Measurements from ENCODE around the gene MPP3. TPM values are rescaled to one million over a fixed set of nuclear protein-coding genes. Genes with fewer than 3 reads are reported as not detected.

The MPP3 gene
- total RNA-seq, 4 donors from 2014 or later, result 5.1 to 10.8 (median 7.8) TPM

DNA sequence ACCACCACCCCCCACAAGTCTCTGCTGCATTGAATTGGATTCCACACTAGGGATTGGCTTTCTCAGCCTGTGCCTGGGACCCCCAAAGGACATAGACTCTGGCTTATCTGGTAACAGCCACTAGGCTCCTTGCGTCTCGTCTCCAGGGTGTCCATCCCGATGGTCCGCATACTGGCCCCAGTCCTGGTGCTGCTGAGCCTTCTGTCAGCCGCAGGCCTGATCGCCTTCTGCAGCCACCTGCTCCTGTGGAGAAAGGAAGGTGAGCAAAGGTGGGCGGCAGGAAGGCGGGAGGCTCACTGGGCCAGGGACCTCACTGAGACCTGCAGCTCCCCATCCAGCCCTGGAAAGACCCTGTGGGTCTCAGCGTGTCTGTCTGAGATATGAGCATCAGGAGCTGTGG lies 22.1 kb upstream of the MPP3 start:
- no peaks in the 10 kb centered on the region for H3K36me3 ChIP-seq
- ATAC-seq, result no peak
- WGBS, 2 donors (ENCODE audit: low coverage in 1 of 2), result 77 to 92% methylated on average over 2 of the region's 9 CpGs
- peaks cover 51% of the 10 kb centered on the region for H3K27me3 ChIP-seq
- H3K9me3 ChIP-seq, result no peaks in the 10 kb centered on the region
- H3K4me1 ChIP-seq, result peaks cover 0 to 12% (median 0%) of the 10 kb centered on the region in 3 donors
- H3K4me3 ChIP-seq, result no peak overlapping the region
- TF ChIP-seq, protein P1, sequence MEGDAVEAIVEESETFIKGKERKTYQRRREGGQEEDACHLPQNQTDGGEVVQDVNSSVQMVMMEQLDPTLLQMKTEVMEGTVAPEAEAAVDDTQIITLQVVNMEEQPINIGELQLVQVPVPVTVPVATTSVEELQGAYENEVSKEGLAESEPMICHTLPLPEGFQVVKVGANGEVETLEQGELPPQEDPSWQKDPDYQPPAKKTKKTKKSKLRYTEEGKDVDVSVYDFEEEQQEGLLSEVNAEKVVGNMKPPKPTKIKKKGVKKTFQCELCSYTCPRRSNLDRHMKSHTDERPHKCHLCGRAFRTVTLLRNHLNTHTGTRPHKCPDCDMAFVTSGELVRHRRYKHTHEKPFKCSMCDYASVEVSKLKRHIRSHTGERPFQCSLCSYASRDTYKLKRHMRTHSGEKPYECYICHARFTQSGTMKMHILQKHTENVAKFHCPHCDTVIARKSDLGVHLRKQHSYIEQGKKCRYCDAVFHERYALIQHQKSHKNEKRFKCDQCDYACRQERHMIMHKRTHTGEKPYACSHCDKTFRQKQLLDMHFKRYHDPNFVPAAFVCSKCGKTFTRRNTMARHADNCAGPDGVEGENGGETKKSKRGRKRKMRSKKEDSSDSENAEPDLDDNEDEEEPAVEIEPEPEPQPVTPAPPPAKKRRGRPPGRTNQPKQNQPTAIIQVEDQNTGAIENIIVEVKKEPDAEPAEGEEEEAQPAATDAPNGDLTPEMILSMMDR (IDR thresholded peaks at IDR 0.05), result no peak
- no peak for TF ChIP-seq POLR2AphosphoS5 (IDR thresholded peaks at IDR 0.05)
- TF ChIP-seq POLR2A (IDR thresholded peaks at IDR 0.05), result no peak
- no peak overlapping the region for H3K27ac ChIP-seq

DNA sequence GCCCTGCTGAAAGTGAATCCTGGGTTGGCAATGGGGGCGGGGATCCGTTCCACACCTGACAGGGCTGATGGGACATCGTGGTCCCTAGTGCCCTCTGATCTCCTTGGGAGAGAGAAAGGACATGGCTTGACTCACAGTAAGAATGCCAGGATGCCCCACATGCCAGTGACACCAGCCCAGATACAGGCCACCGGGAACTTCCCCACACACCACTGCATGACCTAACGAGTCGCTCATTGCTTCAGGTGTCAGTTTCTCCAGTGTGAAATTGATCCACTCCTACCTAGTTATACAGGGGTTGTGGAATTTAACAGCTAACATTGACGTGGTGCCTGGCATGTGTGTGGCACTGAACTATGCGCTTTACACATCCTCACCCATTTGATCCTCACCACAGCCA lies 21.6 kb upstream of the MPP3 start:
- WGBS, 2 donors (ENCODE audit: low coverage in 1 of 2), result 81% methylated on average over 6 of the region's 8 CpGs; no CpG with 5 or more reads in 1 of the 2 donors
- H3K4me1 ChIP-seq, result peaks cover 0 to 6% (median 0%) of the 10 kb centered on the region in 3 donors
- H3K36me3 ChIP-seq, result no peaks in the 10 kb centered on the region
- H3K27me3 ChIP-seq, result peaks cover 51% of the 10 kb centered on the region
- ATAC-seq, result no peak
- H3K9me3 ChIP-seq, result no peaks in the 10 kb centered on the region
- no peak overlapping the region for H3K27ac ChIP-seq
- no peak overlapping the region for H3K4me3 ChIP-seq
- TF ChIP-seq EP300 (IDR thresholded peaks at IDR 0.05) (no peak), POLR2A (IDR thresholded peaks at IDR 0.05) (no peak), POLR2AphosphoS5 (IDR thresholded peaks at IDR 0.05) (no peak)
- TF ChIP-seq, protein P1 (IDR thresholded peaks at IDR 0.05), result no peak

DNA sequence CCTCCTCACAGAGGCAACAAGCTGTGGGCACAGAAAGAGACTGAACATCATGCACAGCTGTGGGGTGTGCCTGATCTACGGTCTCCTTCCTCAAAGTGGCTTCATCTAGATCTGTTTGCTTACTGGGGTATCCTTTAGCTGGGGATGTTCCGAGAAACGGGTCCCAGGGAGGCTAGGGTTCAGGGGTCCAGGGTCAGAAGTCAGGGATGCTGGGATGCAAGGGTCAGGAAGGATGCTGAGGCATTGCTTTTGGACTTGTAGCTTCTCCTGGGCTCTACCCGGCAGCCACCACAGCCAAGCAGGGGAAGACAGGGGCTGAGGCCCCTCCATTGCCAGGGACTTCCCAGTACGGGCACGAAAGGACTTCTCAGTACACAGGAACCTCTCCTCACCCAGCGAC lies 20.6 kb upstream of the MPP3 start:
- H3K4me1 ChIP-seq, result no peaks in the 10 kb centered on the region
- no peak overlapping the region for H3K4me3 ChIP-seq
- H3K9me3 ChIP-seq, result no peaks in the 10 kb centered on the region
- WGBS, 2 donors (ENCODE audit: low coverage in 1 of 2), result no CpG with 5 or more reads among the region's 7 CpGs
- H3K27ac ChIP-seq, result no peak overlapping the region
- ATAC-seq, result no peak
- H3K27me3 ChIP-seq, result peaks cover 49% of the 10 kb centered on the region
- TF ChIP-seq POLR2A (IDR thresholded peaks at IDR 0.05), result no peak
- TF ChIP-seq EP300 (IDR thresholded peaks at IDR 0.05), result no peak
- TF ChIP-seq, protein P1 (IDR thresholded peaks at IDR 0.05), result no peak
- TF ChIP-seq POLR2AphosphoS5 (IDR thresholded peaks at IDR 0.05), result no peak
- no peaks in the 10 kb centered on the region for H3K36me3 ChIP-seq

DNA sequence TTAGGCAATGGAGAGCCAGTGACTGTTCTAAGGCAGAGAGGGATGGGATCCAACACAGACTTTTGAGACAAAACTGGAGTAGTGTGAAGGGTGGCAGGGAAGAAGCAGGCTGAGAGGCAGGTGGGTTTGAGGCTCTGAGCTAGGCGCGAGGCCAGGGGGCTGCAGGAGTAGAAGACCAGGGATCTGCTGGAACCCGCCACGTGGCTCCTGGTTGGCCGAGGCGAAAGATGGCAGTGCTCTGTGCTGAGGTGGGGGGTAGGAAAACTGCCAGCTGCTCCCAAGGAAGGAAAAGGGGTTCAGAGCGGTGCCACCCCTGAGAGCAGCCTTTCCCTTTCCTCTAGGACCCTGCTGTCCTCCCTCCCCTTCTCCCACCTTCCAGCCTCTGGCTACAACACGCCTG lies 19.6 kb upstream of the MPP3 start:
- no peaks in the 10 kb centered on the region for H3K9me3 ChIP-seq
- peaks cover 41% of the 10 kb centered on the region for H3K27me3 ChIP-seq
- 80 to 94% methylated on average over 1 to 3 of the region's 8 CpGs for WGBS, 2 donors (ENCODE audit: low coverage in 1 of 2)
- no peaks in the 10 kb centered on the region for H3K36me3 ChIP-seq
- no peaks in the 10 kb centered on the region for H3K4me1 ChIP-seq
- no peak overlapping the region for H3K4me3 ChIP-seq
- no peak overlapping the region for H3K27ac ChIP-seq
- no peak for ATAC-seq
- TF ChIP-seq POLR2AphosphoS5 (IDR thresholded peaks at IDR 0.05), result no peak
- TF ChIP-seq POLR2A (IDR thresholded peaks at IDR 0.05), result no peak
- TF ChIP-seq, protein P1 (IDR thresholded peaks at IDR 0.05), result no peak
- TF ChIP-seq EP300 (IDR thresholded peaks at IDR 0.05), result no peak

DNA sequence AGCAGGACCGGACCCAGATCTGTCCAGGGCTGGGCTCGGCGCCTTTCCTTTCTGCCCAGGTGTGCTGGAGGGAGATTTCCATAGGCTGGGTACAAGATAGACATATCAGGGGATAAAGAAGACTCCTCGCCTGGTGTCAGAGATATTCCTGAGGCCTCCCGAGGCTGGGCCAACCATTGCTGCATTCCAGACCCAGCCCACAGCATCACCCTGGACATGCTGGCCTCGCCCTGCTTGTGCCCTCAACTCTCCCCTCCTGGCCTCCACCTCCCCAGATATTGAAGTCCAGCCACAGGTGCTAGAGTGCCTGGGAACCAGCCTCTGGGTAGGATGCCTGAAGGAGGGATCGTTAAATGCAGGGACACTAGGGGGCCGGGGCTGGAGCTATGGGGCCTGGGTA lies 16.2 kb upstream of the MPP3 start:
- no peak for ATAC-seq
- Histone ChIP-seq H3K9me3 (no peaks in the 10 kb centered on the region), H3K36me3 (no peaks in the 10 kb centered on the region), H3K27ac (no peak overlapping the region), H3K4me1 (peaks cover 0 to 19% (median 4%) of the 10 kb centered on the region in 3 donors), H3K27me3 (peaks cover 18% of the 10 kb centered on the region), H3K4me3 (no peak overlapping the region)
- TF ChIP-seq, protein P1 (IDR thresholded peaks at IDR 0.05), result no peak
- no peak for TF ChIP-seq POLR2A (IDR thresholded peaks at IDR 0.05)
- TF ChIP-seq POLR2AphosphoS5 (IDR thresholded peaks at IDR 0.05), result no peak
- 80% methylated on average over 1 of the region's 8 CpGs; no CpG with 5 or more reads in 1 of the 2 donors for WGBS, 2 donors (ENCODE audit: low coverage in 1 of 2)
